ENCODE results near the gene TUBB3.
"Not testable (repeated sequence)": the region's sequence is repeated elsewhere in the genome, so short reads cannot be mapped to it uniquely, and the experiment has no call there.

TUBB3 gene

GRCh38 chr16:89922884-89923639 is at the start of gene TUBB3:
Gene TUBB3 (plus strand): TSS chr16:89923342. CDS start chr16:89923402, 60 bp downstream.
- DNase-seq, result no peak

DNA sequence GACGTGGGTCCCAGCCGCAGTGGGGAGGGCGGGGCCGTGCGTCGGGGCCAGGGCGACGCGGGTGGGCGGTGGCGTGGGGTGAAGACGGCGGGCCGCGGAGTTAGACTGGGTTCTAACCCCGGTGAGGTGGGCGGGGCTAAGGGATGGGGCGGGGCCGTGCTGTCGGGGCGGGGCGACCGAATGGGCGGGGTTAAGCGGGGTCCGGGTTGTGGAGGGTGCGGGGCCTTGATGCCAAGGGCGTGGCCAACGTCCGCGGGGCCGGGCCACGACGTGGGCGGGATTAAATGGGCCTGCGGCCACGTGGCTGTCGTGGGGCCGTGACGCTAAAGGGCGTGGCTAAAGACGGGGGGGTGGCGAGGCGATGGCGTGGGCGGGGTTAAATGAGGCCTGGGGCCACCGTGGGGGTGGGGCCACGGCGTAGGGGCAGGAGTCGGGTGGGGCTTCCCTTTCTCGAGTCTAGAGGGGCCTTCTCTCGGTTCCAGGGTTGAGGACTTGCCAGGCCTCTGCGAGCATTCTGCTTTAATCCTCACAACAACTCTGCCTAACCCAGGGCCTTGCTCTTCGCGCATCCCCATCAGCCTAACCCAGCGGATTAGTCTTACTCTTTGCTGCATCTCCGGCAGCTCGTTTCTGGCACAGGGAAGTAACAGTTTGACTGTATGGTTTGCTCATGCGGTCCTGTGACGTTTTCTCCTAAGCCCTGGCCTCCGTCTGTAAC is 49.0 kb upstream of the TUBB3 start:
- peak; percentile 94 to 95 for DNase-seq

GRCh38 chr16:89879123-89879522 is 44.0 kb upstream of the TUBB3 start:
- not testable (repeated sequence) for DNase-seq

DNA sequence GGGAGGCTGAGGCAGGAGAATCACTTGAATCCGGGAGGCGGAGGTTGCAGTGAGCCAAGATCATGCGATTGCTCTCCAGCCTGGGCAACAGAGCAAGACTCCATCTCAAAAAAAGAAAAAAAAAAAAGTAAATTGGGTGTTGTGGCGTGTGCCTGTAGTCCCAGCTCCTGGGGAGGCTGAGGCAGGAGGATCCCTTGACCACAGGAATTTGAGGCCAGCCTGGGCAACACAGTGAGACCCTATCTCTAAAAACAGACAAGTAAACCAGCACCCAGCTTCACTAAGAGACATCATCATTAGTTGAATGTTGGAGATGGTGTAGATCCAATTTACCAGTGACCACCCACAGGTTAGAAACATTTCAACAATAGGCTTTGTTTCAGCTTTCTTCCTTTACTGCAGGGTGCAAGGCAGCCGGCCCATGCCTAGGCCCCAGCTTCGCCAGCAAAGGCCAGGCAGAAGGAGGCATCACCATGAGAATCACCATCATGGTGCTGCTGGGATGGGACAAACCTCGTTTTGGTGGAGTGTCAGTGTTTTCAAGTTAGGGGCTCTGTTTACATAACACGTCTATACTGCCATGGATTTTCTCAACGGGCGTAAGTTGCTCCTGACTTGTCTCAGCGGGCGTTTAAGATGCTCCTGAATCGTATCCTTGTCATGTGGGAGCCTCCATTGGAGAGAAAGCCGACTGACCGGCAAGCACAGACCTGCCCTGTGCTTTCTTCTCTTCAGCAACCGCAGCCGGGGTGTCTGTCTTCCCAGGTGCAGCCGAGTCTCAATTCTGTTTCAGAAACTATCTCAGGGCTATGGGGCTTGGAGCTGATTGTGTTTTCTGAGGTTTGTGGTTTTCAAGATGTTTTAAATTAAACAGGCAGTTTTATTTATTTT is 42.4 kb upstream of the TUBB3 start:
- DNase-seq, result no peak

- DNase-seq, result no peak
Measured at GRCh38 chr16:89881368-89881730, 41.8 kb upstream of the TUBB3 start.

- no peak for DNase-seq
Measured at GRCh38 chr16:89883346-89884040, 39.6 kb upstream of the TUBB3 start.

DNA sequence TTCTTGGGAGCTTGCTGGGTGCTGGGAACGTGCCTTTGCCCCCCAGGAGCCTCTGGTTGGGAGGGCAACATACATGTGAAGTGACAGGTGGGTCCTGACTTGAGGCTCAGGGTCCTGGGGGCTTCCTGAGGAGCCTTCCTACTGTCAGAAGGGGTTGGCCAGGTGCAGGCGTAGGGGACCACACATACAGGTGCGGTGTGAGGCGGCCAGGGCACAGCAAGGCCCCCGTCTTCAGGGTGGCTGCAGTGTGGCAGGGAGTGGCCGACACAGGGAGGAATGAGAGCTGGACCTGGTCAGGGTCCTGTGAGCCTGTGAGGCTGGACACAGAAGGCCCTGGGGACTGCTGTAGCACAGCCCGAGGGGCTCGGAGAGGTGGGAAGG is 39.1 kb upstream of the TUBB3 start:
- DNase-seq, result no peak

DNA sequence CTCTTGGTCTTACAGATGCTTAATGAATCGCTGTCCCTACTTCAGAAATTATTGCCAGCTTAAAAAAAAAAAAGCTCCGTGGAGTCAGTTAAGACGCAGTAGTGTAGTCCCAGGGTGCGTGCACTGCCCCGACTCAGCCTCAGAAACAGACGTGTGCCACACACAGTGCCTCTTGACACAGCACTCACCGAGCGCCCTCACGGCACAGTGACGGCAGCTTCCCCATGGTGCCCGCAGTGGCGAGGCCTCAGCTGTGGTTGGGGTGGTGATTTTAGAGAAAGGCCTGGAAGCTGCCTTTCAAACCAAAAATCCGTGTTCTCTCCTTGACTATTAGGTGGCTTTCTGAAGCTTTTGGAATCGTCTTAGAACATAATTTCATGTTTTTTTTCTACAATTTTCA is 35.9 kb upstream of the TUBB3 start:
- DNase-seq, result no peak

GRCh38 chr16:89890200-89890599 is 32.9 kb upstream of the TUBB3 start:
- peak in 1 of 2 experiments; percentile 11 for DNase-seq

DNA sequence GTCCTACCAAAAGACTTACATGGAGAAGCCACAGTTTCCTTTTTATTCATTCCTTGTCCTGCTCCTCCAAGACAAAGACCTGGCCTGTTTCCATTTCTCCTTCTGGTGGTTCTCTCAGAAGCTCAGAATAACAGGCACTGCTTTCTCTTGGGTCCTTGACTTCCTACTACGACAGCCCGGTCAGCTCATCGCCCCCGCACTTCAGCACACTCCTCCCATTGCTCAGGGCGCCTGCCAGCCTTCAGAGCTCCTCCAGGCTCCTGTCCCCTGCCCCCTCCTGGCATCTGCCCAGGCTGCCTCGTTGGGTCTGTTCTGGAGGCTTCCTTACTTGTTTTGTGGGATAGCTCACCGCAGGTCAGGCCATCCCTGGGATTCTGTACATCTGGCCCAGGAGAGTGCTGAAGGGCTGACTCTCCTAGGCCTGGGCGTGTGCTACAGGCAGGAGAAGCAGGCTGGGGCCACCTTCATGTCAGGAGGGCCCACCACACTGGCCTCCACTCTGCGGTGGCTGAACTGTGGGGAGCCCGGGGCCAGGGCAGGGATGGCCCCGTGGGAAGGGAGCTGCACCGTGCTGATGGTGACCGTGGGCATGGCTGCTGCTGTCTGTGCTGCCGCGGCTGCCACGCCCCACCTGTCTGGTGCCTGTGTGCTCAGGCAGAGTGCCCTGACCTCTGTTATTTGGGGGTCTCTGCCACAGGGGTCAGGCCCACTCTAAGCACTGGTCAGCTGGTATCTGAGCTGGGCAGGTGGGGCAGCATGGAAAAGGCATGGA is 32.1 kb upstream of the TUBB3 start:
- no peak for DNase-seq

- DNase-seq, result no peak
Measured at GRCh38 chr16:89892055-89892630, 31.0 kb upstream of the TUBB3 start.

DNA sequence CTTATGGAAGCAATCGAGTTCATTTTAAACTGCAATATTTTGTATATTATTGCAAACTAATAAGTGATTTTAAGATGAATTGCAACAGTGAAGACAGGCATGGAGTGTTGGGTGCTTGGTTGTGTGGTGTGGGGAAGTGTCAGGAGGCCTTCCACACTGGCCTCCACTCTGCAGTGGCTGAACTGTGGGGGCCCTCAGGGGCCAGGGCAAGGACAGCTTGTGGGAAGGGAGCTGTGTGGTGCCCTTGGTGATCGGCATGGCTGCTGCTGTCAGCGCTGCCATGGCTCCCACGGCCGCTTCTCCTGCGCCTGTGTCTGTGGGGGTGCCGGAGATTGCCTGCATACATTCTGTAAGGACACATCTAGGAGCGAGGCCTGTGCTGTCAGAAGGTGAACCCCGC is 30.5 kb upstream of the TUBB3 start:
- no peak for DNase-seq

- DNase-seq, result no peak
Measured at GRCh38 chr16:89893642-89894548, 29.2 kb upstream of the TUBB3 start.

DNA sequence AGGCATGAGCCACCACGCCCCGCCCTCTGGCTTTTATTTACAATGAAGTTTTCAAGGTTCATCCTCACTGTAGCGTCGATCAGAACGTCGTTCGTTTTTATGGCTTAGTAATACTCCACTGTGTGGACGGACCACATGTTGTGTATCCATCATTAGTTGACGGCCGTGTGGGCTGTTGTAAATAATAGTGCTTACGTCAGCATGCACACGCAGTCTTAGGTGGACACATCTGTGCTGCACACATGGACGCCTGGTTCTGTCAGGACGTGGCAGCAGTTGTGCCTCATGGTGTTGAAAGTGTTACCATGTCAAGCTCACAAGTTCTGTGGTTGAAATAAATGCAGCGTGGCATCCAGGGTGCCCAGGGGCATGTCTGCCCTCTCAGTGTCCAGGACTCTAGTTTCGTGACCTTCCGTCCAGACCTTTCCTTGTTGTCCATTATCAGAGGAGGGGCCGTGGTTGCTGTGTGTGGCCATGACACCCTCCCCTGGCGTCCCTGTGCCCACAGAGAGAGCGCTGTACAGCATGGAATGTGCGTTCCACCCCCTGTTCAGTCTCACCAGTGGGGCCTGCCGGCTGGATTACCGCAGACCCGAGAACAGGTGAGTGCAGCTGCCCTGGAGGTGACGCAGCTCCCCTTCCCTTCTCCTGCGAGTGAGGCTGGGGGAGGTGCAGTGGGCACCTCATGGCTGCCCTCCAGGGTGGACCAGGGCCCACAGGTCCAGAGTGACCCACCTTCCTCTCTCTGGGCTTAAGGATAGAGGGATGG is 27.5 kb upstream of the TUBB3 start:
- no peak for DNase-seq

DNA sequence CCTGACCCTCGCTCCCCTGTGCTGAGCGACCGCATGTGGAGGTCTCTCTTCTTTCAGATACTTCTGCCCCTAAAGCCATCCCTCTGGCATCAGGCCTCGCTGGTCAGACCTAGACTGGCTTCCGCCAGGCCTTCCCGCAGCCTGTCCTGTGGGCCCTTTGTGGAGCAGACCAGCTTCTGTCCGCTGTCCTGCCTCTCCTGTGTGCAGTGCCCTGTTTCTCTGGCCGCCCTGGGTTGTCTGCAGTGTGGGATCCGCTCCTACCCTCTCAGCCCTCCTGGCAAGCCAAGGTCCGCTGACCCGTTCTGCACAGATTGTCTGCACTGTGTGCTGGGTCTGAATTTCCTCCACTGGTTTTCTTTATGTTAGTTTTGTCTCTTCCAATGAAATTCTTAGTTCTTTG is 25.9 kb upstream of the TUBB3 start:
- no peak for DNase-seq

DNA sequence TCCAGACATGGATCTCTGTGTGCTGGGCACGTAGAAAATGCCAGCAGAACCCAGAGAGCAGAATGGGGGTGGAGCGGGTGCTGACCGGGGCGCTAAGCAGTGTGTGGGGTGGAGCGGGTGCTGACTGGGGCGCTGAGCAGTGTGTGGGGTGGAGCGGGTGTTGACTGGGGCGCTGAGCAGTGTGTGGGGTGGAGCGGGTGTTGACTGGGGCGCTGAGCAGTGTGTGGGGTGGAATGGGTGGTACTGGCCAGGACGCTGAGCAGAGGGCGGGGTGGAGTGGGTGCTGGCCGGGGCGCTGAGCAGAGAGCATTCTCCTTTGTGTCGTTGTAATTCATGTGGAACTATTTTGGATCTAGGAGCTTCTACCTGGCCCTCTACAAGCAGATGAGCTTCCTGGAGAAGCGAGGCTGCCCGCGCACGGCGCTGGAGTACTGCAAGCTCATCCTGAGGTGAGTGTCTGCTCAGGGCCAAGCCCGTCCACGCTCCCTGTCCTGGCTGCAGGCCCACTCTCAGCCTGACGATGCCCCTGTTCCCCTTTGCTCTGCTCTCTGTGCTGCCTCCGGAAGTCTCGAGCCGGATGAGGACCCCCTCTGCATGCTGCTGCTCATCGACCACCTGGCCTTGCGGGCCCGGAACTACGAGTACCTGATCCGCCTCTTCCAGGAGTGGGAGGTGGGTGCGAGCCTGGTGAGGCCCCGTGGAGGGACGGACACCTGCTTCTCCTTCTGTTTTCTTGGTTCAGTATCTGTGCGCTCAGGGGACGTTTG is 24.8 kb upstream of the TUBB3 start:
- DNase-seq, result no peak

GRCh38 chr16:89899879-89900481 is 23.2 kb upstream of the TUBB3 start:
- no peak for DNase-seq

DNA sequence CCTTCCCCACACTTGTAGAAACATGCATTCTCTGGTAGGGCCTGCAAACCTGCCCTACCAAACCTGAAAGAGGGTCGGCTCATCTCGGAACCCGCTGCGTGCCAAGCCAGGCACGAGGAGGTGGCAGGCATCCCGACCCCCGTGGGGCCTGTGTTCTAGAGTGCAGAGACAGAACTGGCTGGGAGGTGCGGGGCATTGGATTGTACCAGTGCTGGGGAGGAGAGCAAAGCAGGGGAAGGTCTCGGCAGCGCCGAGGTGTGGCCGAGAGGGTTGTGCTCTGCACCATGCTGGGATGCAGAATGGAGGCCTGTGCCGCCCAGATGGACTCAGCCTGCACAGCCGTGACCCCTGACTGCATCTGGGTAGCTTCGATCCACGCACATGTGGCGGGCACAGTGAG is 22.3 kb upstream of the TUBB3 start:
- DNase-seq, result no peak

- no peak for DNase-seq
Measured at GRCh38 chr16:89902980-89903379, 20.2 kb upstream of the TUBB3 start.

All from activated CD4-positive, alpha-beta T cell treated with anti-CD3 and anti-CD28 coated beads, Interleukin-2, amount 50 U/mL, for 4 hours (primary cell).